HG03521 (cell line): ENCODE results near the gene ZNF805.
A peak's percentile ranks its signal among the peaks of the same experiment; 100 is the strongest.
"Not testable (repeated sequence)": the region's sequence is repeated elsewhere in the genome, so short reads cannot be mapped to it uniquely, and the experiment has no call there.

Source experiments
- ATAC-seq: cut with Tn5 transposase; IDR thresholded peaks from one replicate; pipeline ENCODE4 v1.9.1; 2021; ENCODE audit warnings: mild to moderate bottlenecking, moderate library complexity; ENCODE audit not compliant: unreplicated experiment

Gene ZNF805

GRCh38 chr19:57240311-57241090 lies at the start of gene ZNF805:
TSS of gene ZNF805 (plus strand) at chr19:57240632. CDS start at chr19:57240892, 260 bp downstream.
- peak; percentile 92 for ATAC-seq

- ATAC-seq, result peak; percentile 86
These were observed 49.0 kb upstream of the ZNF805 start, which contains the start of gene ZNF264 for GRCh38 chr19:57191141-57192076. TSS of gene ZNF264 (plus strand) at chr19:57191500. CDS start at chr19:57191914, 414 bp downstream.

DNA sequence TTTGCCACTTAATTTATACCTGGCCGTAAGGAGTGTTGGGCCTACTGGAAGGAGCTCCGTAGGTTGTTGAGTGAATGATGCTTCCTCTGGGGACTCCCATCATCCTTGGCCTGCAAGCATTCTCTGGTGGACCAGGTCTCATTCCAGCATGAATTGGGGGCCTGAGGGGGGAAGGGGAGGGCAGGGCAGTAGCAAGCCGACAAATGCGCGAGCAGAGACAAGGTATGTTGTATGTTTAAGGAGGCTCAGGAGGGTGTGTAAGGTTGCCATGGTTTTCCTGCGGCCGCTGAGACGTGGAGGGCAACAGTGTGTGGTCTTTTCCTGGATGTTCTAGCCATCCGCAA lies 48.4 kb upstream of the ZNF805 start:
- no peak for ATAC-seq

- no peak for ATAC-seq
These were observed 47.4 kb upstream of the ZNF805 start for GRCh38 chr19:57192993-57193392.

- not testable (repeated sequence) for ATAC-seq
These were observed 42.6 kb upstream of the ZNF805 start for GRCh38 chr19:57197874-57198273.

DNA sequence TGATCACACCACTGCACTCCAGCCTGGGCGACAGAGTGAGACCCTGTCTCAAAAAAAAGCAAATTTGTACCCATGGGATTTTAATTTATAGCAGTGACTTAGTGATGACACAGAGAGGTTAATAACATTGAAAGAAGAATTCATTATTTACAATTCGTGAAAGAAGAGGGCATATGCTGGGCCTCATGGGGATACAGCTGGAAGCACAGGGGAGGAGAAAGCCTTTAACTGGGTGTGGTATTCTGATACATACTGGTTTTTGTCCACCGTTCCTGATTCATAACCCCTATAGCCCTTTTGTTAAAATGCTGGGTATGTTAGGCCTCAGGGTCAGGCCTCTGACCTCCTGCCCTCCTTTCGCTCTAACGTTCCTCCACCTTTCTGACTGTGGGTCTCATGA lies 38.3 kb upstream of the ZNF805 start:
- ATAC-seq, result no peak

- ATAC-seq, result no peak
These were observed 30.1 kb upstream of the ZNF805 start for GRCh38 chr19:57210381-57210780.

GRCh38 chr19:57212109-57212508 lies 28.3 kb upstream of the ZNF805 start:
- no peak for ATAC-seq

GRCh38 chr19:57227502-57227901 lies 12.9 kb upstream of the ZNF805 start:
- ATAC-seq, result no peak

- no peak for ATAC-seq
These were observed 8.7 kb upstream of the ZNF805 start for GRCh38 chr19:57231686-57232085.

DNA sequence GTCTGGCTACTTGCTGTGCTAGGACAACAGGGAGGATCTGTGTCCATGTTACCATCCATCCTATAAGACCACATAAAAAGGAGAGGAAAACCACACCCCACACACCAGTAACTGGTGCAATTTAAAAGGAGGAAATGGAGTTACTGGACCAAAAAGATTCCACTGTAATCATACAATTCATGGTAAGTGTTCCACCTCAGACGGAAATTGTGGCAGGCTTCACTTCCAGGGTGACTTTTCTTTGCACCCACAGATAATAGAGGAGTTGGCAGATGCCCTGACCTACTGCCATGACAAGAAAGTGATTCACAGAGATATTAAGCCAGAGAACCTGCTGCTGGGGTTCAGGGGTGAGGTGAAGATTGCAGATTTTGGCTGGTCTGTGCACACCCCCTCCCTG lies 7.2 kb upstream of the ZNF805 start:
- no peak for ATAC-seq

- no peak for ATAC-seq
These were observed 486 bp upstream of the ZNF805 start for GRCh38 chr19:57239982-57240310.

DNA sequence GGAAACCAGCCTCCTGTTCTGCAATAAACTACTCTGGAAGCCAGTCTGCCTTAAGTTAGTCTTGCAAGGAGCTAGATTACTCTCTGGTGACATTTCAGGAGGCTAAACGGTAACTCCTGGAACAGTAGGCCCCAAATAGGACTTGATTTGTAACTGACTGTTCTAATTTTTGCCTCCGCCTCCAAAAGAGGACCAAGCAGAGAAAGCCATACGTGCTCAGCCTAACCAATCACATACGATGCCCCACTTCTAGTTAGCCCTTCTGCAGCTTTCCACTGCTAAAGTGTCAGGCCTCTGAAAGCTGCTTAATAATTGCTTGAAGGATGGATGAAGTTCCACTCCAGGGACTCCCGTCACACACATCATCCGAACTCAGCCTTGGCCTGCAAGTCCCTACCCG lies 744 bp downstream of the ZNF805 start:
- ATAC-seq, result no peak

- no peak for ATAC-seq
These were observed 2.4 kb downstream of the ZNF805 start for GRCh38 chr19:57242821-57243220.

- no peak for ATAC-seq
These were observed 4.1 kb downstream of the ZNF805 start for GRCh38 chr19:57244513-57244912.

GRCh38 chr19:57245066-57245465 lies 4.6 kb downstream of the ZNF805 start:
- no peak for ATAC-seq

DNA sequence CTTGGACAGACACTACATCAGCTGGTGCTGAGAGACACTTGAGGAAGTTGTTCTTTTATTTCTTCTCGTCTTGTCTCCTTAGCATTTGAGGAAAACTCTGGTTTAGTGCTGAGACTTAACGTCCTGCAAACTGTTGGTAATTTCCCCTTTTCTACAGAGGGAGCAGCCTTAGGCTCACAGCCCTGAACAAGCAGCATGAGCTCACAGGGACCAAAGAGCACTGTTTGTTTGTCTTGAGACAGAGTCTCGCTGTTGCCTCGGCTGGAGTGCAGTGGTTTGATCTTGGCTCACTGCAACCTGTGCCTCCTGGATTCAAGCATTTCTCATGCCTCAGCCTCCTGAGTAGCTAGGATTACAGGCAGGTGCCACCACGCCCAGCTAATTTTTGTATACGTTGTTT lies 5.5 kb downstream of the ZNF805 start:
- no peak for ATAC-seq

DNA sequence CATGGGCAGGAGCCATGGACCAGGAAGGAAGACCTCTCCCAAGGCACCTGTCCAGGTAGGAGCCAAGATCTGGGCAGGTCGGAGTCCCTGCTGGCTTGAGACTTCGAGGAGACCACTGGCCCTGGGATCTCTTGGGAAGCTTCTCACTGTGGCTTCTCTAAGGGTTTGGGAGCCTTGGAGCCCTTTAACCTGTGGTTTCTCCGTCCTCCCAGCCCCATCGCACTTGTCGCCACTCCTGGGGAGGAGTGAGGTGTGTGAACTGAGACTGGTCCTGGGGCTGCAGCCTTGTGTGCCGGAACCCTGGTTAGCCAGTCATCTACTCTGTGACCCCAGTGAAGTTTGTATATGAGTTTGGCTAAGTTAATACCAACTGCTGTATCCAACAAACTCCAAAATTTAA lies 8.2 kb downstream of the ZNF805 start:
- no peak for ATAC-seq

DNA sequence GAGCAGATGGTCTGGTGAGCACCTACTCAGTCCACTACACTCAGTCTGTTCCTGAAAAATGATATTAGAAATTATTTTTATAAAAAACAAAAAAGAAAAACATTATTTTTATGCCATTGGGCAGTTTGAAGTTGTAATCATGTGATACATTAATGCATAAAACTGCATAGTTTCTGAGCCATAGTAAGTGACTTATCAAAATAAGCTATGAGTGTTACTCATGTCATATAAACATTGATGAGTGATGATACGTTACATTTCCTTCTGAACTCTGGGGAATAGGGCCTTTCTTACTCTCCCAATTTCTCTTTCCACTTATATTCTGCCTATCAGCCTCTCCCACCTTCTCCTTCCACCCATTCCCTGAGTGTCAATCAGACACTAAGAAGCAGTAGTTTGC lies 8.9 kb downstream of the ZNF805 start:
- no peak for ATAC-seq

DNA sequence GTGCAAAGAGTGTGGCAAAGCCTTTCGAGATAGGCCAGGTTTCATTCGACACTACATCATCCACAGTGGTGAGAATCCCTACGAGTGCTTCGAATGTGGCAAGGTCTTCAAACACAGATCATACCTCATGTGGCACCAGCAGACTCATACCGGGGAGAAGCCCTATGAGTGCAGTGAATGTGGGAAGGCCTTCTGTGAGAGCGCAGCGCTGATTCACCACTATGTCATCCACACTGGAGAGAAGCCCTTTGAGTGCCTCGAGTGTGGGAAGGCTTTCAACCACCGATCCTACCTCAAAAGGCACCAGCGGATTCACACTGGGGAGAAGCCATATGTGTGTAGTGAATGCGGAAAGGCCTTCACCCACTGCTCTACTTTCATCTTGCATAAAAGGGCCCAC lies 13.3 kb downstream of the ZNF805 start:
- not testable (repeated sequence) for ATAC-seq

DNA sequence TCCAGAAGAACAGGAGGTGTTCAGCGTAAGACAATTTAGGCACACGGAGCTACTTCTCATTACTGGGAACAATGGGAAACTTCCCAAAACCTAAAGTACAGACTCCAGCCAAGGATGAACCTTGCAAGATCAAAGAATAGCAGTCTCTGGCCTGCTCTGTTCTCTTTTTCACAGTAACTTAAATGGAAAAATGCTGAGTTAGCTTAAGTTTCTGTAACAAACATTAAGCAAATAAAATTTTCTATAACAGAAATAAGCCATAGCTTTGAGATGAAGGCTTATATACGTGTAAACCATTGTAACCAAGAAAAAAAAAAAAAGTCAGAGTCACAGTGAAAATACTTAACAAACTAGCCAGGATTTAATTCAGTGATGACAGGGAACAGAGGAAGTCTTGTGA lies 21.6 kb downstream of the ZNF805 start:
- no peak for ATAC-seq

DNA sequence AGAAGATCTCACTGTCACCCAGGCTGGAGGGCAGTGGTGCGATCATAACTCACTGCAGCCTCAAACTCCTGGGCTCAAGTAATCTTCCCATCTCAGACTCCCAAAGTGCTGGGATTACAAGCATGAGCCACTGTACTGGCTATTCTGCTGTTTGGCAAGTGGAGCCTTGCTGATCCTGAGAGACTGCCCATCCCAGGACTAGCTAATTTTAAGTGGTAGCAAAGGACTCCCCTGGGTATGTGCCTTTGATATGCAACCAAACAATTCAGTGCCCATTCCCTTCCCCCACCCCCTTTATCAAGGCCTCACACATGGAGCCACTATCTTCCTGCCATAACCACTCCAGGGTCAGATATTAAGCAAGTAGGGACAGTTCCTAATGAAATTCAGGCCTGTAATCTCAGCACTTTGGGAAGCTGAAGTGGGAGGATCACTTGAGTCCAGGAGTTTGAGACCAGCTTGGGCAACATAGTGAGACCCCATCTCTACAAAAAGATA lies 22.9 kb downstream of the ZNF805 start:
- ATAC-seq, result no peak
